ENCODE measurements around the gene SLC6A18.

Gene SLC6A18

GRCh38 chr5:1239505-1240251, 14.5 kb downstream of the SLC6A18 start:
- DNase-seq, result no peak

GRCh38 chr5:1240496-1241260, 15.5 kb downstream of the SLC6A18 start:
- DNase-seq, result no peak

GRCh38 chr5:1241509-1242080, 16.4 kb downstream of the SLC6A18 start:
- DNase-seq, result no peak

- DNase-seq, result no peak
Measured at GRCh38 chr5:1242733-1243486, 17.7 kb downstream of the SLC6A18 start.

- no peak for DNase-seq
Measured at GRCh38 chr5:1243487-1244130, 18.4 kb downstream of the SLC6A18 start.

- DNase-seq, result no peak
Measured at GRCh38 chr5:1244255-1244654, 19.1 kb downstream of the SLC6A18 start.

- no peak for DNase-seq
Measured at GRCh38 chr5:1244976-1245375, 19.8 kb downstream of the SLC6A18 start.

- no peak for DNase-seq
Measured at GRCh38 chr5:1245905-1246576, 20.9 kb downstream of the SLC6A18 start.

- peak; percentile 14 for DNase-seq
Measured at GRCh38 chr5:1246711-1247431, 21.7 kb downstream of the SLC6A18 start.

GRCh38 chr5:1247811-1248210, 22.6 kb downstream of the SLC6A18 start:
- DNase-seq, result no peak

GRCh38 chr5:1249366-1250280, 24.4 kb downstream of the SLC6A18 start:
- no peak for DNase-seq

GRCh38 chr5:1251678-1252580, 26.7 kb downstream of the SLC6A18 start:
- no peak for DNase-seq

GRCh38 chr5:1252681-1253080, 27.5 kb downstream of the SLC6A18 start:
- DNase-seq, result no peak

- DNase-seq, result no peak
Measured at GRCh38 chr5:1253456-1254105, 28.4 kb downstream of the SLC6A18 start.

- DNase-seq, result no peak
Measured at GRCh38 chr5:1254196-1254595, 29.0 kb downstream of the SLC6A18 start.

- peak; percentile 39 for DNase-seq
Measured at GRCh38 chr5:1255081-1255561, 29.9 kb downstream of the SLC6A18 start.

- no peak for DNase-seq
Measured at GRCh38 chr5:1256776-1257175, 31.6 kb downstream of the SLC6A18 start.

- no peak for DNase-seq
Measured at GRCh38 chr5:1257363-1257762, 32.2 kb downstream of the SLC6A18 start.
